Mesodermal cell (in vitro differentiated cells): ENCODE results near the gene LENG8.
A peak's percentile ranks its signal among the peaks of the same experiment; 100 is the strongest.

Experiments used
- H3K27ac ChIP-seq: 2 replicates; pipeline ENCODE4 v1.7.0; 2013; ENCODE audit warnings: mild to moderate bottlenecking, low read depth, low read length, moderate library complexity; ENCODE audit not compliant: severe bottlenecking
- H3K36me3 ChIP-seq: 2 replicates; pipeline ENCODE4 v1.7.1; 2013; ENCODE audit warnings: mild to moderate bottlenecking, low read length, moderate library complexity; ENCODE audit not compliant: control insufficient read depth, insufficient read depth
- H3K4me1 ChIP-seq: one replicate; pipeline ENCODE4 v1.7.1; 2013; ENCODE audit warnings: mild to moderate bottlenecking, low read length; ENCODE audit not compliant: insufficient read depth, control insufficient read depth, poor library complexity, severe bottlenecking
- H3K4me3 ChIP-seq: 2 replicates; pipeline ENCODE4 v1.7.0; 2013; ENCODE audit warnings: low read length, control low read depth, mild to moderate bottlenecking; ENCODE audit not compliant: insufficient read depth, poor library complexity, severe bottlenecking; ENCODE audit errors: extremely low read depth
- H3K9me3 ChIP-seq: 2 replicates; pipeline ENCODE4 v1.7.1; 2013; ENCODE audit warnings: mild to moderate bottlenecking, low read length, moderate library complexity; ENCODE audit not compliant: control insufficient read depth
- WGBS, 2 experiments: methylation state at CpG; one replicate each; pipeline ENCODE4 v1.1.5; 2013; ENCODE audit warnings: missing lambda C conversion rate in 2 of 2; ENCODE audit not compliant: insufficient coverage in 2 of 2; 5-methylcytosine and 5-hydroxymethylcytosine counted together

LENG8 gene

DNA sequence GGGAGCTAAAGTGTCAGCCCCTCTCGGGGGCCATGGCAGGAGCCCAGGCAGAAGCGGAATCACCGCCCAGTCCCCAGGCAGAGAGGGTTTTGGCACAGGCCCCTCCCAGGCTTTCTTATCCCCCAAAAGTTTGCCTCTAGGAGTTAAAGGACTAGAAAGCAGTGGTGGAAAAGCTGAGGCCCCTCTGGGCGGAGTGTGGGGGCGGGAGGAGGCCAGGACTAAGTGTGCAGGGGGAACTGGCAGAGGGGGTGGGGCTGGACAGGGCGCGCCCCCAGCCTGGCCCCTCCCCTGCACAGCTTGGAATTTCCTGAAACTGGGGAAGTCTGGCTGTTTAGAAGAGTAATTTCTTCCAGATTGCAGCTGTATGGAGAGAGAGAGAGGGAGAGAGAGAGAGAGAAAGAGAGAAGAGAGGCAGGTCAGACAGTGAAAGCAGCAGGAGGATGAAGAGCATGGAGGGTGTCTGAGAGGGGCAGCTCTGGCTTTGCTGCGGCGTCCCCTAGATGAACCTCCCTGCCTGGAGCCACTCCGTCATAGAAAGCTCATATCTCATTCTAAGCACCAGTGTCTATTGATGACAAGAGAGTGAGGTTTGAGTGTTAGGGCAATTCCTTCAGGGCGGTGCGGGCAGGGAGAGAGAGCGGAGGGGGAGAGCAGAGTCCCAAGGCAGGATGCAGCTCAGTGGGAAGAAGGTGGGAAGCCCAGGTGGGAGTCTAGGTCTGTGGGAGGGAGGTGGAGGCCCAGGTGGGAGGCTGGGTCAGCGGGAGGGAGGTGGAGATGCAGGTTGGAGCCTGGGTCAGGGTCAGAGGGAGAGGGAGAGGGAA, 24.3 kb downstream of the LENG8 start, which contains the start of gene CDC42EP5:
TSS of gene CDC42EP5 (minus strand) at position 226 of the 821 bp plus-strand sequence. CDS start 7,749 bp downstream, outside the sequence.
- Histone ChIP-seq H3K4me1 (peaks cover 8% of the 10 kb centered on the region), H3K4me3 (peak within 1 kb of the TSS; percentile 24), H3K9me3 (no peaks in the 10 kb centered on the region), H3K27ac (peak within 1 kb of the TSS; percentile 86), H3K36me3 (no peaks in the 10 kb centered on the region)
- WGBS, 2 experiments: 35 to 49% methylated on average over 8 to 10 of the region's 14 CpGs

DNA sequence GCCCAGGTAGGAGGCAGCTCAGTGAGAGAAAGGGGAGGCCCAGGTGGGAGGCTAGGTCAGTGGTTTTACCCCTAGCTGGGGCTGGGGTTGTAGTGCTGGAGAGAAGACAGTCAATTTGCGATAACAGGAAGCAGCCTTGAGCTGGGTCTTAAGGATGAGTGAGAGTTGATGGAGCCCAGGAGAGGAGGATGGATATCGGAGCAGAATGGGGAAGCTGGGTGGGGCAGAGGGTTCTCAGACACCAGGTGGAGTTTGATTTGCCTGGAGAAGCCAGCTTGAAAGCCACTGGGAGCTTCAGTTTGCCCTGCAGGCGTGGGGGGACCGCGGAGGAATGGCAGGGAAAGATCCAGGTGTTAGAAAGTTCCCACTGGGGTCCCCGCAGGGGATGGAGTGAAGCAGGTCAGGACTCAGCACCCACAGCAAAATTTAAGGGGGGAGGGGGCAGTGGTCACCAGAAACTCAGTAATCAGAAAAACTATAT, 24.9 kb downstream of the LENG8 start:
- no peak overlapping the region for H3K4me3 ChIP-seq
- no peaks in the 10 kb centered on the region for H3K36me3 ChIP-seq
- peak overlapping the region; percentile 86 for H3K27ac ChIP-seq
- H3K9me3 ChIP-seq: no peaks in the 10 kb centered on the region
- 78 to 87% methylated on average over 4 of the region's 6 CpGs for WGBS, 2 experiments
- peaks cover 8% of the 10 kb centered on the region for H3K4me1 ChIP-seq

DNA sequence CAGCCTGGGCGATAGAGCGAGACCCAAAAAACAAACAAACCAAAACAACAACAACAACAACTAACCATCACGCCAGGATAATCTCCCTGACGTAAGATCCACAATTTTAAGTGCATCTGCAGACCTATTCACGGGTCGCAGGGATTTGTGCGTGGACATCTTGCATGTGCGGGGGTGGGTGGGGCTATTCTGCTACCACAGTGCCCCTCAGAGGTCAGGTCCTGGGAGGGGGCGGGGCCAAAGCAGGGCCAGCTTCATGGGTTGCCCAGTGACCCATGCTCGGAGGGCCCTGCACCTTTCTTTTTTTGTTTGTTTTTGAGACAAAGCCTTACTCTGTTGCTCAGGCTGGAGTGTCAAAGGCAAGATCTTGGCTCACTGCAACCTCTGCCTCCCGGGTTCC, 26.7 kb downstream of the LENG8 start:
- no peak overlapping the region for H3K4me3 ChIP-seq
- WGBS, 2 experiments: 69 to 79% methylated on average over 7 to 9 of the region's 11 CpGs

DNA sequence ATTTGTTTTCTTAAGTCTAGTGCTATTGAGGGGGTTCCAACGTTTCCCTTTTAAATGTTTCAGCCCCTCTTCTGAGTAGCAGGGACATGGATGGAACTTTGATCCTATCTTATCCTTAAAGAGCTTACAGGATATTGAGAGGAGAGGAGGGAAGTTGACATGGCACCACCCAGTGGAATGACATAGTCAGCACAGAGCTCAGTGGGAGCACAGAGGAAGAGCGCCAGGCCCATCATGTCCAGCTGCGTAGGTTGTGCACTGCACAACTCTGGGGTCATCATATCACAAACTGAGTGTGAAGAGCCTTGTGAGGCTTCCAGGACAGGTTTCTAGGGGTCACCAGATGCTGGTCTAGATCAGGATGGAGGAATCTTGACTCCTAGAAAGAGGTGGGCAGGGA, 28.7 kb downstream of the LENG8 start:
- Histone ChIP-seq H3K27ac (no peak overlapping the region), H3K4me3 (no peak overlapping the region), H3K4me1 (peaks cover 8% of the 10 kb centered on the region), H3K36me3 (no peaks in the 10 kb centered on the region), H3K9me3 (no peaks in the 10 kb centered on the region)
- WGBS, 2 experiments: 73 to 86% methylated on average over 2 of the region's 3 CpGs

More for the DNA sequence above, 26.7 kb downstream of the LENG8 start:
- no peaks in the 10 kb centered on the region for H3K9me3 ChIP-seq
- no peaks in the 10 kb centered on the region for H3K36me3 ChIP-seq
- no peak overlapping the region for H3K27ac ChIP-seq
- H3K4me1 ChIP-seq: peaks cover 8% of the 10 kb centered on the region

DNA sequence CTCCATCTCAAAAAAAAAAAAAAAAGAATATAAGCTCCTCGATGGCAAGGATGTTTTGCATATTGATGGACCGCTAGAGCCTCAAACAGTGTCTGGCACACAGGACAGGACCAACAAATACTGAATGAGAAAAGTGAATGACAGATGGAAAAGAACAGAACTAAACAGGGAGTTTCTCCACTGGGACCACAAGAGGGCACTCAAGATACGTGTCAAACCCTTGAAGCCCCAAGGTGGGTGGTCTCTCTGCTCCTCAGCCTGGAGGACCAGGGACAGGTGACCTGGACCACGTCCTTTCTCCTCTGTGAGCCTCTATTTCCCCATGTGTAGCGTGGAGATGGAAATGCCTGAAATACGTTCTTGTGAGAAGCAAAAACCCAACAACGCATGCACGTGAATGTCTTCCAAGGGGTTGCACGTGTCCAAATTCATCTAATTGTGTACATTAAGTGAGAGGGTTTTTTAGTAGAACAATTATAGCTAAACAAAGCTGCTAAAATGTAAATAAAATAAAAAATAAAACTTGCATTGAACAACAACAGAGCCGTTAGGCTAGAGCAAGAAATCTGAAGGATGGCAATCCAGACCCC, 29.8 kb downstream of the LENG8 start:
- Histone ChIP-seq H3K4me1 (peaks cover 2% of the 10 kb centered on the region), H3K4me3 (no peak overlapping the region), H3K27ac (no peak overlapping the region), H3K36me3 (no peaks in the 10 kb centered on the region), H3K9me3 (no peaks in the 10 kb centered on the region)
- WGBS, 2 experiments: 21 to 29% methylated on average over 6 of the region's 10 CpGs

DNA sequence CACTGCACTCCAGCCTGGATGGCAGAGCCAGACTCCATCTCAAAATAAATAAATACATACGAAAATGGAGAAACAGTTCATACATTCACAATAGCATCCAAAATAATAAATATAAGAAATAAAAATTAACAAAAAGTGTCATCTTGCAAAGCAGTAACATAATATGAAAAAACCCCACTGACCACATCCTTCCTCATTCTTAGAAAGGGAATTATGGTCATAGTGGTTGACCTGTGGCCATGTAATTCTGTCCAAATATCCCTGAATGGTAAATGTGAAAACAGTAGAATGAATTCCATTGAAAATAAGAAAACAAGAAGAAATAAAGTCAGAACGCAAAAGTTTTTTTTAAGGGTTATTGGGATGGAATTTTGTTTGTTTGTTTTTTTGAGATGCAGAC, 31.1 kb downstream of the LENG8 start:
- 73 to 88% methylated on average over 1 of the region's 2 CpGs for WGBS, 2 experiments
- Histone ChIP-seq H3K4me1 (no peaks in the 10 kb centered on the region), H3K9me3 (no peaks in the 10 kb centered on the region), H3K4me3 (no peak overlapping the region), H3K27ac (no peak overlapping the region), H3K36me3 (no peaks in the 10 kb centered on the region)

DNA sequence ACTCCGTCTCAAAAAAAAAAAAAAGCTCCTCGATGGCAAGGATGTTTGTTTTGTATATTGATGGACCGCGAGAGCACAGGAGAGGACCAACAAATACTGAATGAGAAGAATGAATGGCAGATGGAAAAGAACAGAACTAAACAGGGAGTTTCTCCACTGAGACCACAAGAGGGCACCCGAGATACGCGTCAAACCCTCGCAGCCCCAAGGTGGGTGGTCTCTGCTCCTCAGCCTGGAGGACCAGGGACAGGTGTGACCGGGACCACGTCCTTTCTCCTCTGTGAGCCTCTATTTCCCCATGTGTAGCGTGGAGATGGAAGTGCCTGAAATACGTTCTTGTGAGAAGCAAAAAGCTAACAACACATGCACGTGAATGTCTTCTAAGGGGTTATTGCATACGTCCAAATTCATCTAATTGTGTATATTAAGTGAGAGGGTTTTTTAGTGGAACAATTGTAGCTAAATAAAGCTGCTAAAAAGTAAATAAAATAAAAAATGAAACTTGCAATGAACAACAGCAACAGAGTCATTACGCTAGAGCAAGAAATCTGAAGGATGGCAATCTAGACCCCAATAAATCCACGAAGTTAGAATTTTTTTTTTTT, 32.4 kb downstream of the LENG8 start:
- Histone ChIP-seq H3K4me3 (no peak overlapping the region), H3K9me3 (no peaks in the 10 kb centered on the region), H3K27ac (no peak overlapping the region), H3K4me1 (no peaks in the 10 kb centered on the region), H3K36me3 (no peaks in the 10 kb centered on the region)
- 16 to 24% methylated on average over 9 to 12 of the region's 16 CpGs for WGBS, 2 experiments

DNA sequence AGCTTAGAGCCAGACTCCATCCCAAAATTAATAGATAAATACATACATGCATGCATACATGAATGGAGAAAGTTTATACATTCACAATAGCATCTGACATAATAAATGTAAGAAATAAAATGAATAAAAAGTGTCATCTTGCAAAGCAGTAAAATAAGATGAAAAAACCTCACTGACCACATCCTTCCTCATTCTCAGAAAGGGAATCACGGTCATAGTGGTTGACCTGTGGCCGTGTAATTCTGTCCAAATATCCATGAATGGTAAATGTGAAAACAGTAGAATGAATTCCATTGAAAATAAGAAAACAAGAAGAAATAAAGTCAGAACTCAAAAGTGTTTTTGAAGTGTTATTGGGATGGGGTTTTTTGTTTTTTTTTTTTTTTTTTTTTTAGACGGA, 33.9 kb downstream of the LENG8 start:
- WGBS, 2 experiments: 80% methylated on average over 1 of the region's 3 CpGs; no CpG with 5 or more reads in 1 of the 2 experiments
- H3K4me1 ChIP-seq: no peaks in the 10 kb centered on the region
- H3K27ac ChIP-seq: no peak overlapping the region
- no peak overlapping the region for H3K4me3 ChIP-seq
- H3K36me3 ChIP-seq: no peaks in the 10 kb centered on the region
- H3K9me3 ChIP-seq: no peaks in the 10 kb centered on the region

DNA sequence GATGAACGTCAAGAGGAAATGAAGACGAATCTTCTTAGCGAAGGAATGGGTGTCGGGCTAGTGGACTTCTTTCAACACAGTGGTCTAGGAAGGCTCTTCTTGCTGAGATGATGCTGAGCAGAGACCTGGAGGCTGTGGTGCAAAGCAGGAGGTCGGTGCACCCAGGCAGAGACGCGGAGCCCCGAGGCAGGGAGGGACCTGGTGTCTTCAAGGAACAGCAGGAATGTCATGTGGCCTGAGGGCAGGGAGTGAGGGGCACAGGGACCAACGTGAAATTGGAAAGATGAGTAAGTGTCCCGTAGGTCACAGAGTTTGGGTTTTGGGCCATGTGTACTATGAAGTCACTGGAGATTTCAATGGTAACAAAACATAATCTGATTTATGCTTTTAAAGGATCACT, 35.5 kb downstream of the LENG8 start:
- Histone ChIP-seq H3K36me3 (no peaks in the 10 kb centered on the region), H3K4me1 (no peaks in the 10 kb centered on the region), H3K9me3 (no peaks in the 10 kb centered on the region), H3K4me3 (no peak overlapping the region), H3K27ac (no peak overlapping the region)
- WGBS, 2 experiments: 60 to 66% methylated on average over 9 of the region's 10 CpGs

DNA sequence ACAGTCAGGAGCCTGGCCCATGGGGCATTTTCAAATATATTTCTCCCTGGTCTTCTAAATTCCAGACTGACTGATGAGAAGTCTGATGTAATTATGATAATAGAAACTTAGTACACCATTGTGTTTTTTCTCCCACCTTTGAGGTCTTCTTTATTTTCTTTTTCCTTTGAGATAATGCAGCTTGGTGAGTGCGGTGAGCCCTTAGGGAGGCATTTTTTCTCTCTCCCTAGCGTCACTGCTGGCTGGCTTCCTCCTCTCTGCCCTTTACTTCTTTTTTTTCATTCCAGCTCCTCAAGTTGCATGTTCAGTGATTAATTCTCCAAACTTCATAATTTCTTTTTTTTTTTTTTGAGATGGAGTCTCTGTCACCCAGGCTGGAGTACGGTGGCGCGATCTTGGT, 36.9 kb downstream of the LENG8 start:
- no peaks in the 10 kb centered on the region for H3K4me1 ChIP-seq
- 40 to 50% methylated on average over 2 of the region's 5 CpGs for WGBS, 2 experiments
- no peak overlapping the region for H3K4me3 ChIP-seq
- H3K27ac ChIP-seq: no peak overlapping the region
- H3K9me3 ChIP-seq: no peaks in the 10 kb centered on the region
- H3K36me3 ChIP-seq: no peaks in the 10 kb centered on the region
